Measurements from ENCODE around the gene COL5A1.

The COL5A1 gene

DNA sequence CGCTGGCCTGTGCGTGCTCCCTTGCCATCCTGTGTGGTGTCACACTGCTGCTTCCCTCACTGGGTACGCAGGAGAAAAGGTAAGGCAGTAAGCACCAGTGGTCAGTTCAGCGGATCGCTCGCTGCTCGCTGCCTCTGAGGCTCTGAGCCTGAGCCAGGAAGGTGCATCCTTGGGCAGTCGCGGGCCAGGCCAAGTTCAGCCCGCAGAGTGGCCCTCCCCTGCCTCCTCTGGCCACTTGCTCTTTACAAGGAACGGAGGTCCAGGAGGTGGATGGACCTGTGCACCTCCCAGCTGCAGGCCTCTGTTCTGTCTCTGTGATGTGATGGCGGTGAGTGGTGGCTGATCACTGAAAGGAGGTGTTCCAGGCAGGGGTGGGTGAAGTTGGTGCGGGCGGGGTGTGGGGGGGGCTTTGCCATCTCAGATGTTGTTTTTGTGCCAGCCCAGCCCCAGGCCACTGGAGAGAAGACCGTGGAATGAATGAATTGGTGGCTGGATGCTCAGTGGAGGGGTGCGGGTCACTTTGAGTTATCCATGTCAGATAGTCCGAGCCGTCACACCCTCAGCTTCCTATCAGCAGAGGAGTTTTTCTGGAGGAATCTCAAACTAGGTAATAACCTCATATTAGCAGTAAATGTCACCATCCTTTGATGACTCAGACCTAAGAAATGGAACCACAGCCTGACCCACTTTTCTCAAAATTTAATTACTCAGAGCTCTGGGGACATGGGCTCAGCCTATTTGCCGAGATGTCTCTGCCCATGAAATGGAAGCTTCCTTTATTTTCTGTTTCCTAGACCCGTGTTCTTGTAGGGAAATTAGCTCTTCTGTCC is 7.3 kb downstream of the COL5A1 start:
- Histone ChIP-seq H3K79me2 (ENCODE audit: insufficient read depth, low read length) (no peaks in the 10 kb centered on the region), H3K9me2 (ENCODE audit: low read depth, low read length) (no peaks in the 10 kb centered on the region), H3K4me2 (ENCODE audit: low read length) (no peak overlapping the region), H3K4me3 (ENCODE audit: low read depth, low read length, poor library complexity, severe bottlenecking) (no peak overlapping the region), H4K20me1 (ENCODE audit: insufficient read depth, low read length) (no peaks in the 10 kb centered on the region), H2AFZ (ENCODE audit: low read length) (no peak overlapping the region), H3K9me3 (ENCODE audit: low read length) (no peaks in the 10 kb centered on the region), H3K36me3 (ENCODE audit: insufficient read depth, low read length) (no peaks in the 10 kb centered on the region), H3K27me3 (ENCODE audit: insufficient read depth, low read length) (0 out of 2 replicates have a peak, but pooled peaks cover 4% of the 10 kb centered on the region), H3K27ac (ENCODE audit: low read depth, low read length, poor library complexity, severe bottlenecking) (no peak overlapping the region), H3F3A (ENCODE audit: insufficient read depth, low read length) (no peaks in the 10 kb centered on the region), H3K9ac (ENCODE audit: low read length) (no peak overlapping the region), H3K4me1 (ENCODE audit: insufficient read depth, low read length, severe bottlenecking) (no peaks in the 10 kb centered on the region)
- TF ChIP-seq, protein P1, sequence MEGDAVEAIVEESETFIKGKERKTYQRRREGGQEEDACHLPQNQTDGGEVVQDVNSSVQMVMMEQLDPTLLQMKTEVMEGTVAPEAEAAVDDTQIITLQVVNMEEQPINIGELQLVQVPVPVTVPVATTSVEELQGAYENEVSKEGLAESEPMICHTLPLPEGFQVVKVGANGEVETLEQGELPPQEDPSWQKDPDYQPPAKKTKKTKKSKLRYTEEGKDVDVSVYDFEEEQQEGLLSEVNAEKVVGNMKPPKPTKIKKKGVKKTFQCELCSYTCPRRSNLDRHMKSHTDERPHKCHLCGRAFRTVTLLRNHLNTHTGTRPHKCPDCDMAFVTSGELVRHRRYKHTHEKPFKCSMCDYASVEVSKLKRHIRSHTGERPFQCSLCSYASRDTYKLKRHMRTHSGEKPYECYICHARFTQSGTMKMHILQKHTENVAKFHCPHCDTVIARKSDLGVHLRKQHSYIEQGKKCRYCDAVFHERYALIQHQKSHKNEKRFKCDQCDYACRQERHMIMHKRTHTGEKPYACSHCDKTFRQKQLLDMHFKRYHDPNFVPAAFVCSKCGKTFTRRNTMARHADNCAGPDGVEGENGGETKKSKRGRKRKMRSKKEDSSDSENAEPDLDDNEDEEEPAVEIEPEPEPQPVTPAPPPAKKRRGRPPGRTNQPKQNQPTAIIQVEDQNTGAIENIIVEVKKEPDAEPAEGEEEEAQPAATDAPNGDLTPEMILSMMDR (IDR thresholded peaks at IDR 0.05; ENCODE audit: low read length), result no peak
- no peak for TF ChIP-seq EZH2 (IDR thresholded peaks at IDR 0.05; ENCODE audit: borderline replicate concordance, low read length)

DNA sequence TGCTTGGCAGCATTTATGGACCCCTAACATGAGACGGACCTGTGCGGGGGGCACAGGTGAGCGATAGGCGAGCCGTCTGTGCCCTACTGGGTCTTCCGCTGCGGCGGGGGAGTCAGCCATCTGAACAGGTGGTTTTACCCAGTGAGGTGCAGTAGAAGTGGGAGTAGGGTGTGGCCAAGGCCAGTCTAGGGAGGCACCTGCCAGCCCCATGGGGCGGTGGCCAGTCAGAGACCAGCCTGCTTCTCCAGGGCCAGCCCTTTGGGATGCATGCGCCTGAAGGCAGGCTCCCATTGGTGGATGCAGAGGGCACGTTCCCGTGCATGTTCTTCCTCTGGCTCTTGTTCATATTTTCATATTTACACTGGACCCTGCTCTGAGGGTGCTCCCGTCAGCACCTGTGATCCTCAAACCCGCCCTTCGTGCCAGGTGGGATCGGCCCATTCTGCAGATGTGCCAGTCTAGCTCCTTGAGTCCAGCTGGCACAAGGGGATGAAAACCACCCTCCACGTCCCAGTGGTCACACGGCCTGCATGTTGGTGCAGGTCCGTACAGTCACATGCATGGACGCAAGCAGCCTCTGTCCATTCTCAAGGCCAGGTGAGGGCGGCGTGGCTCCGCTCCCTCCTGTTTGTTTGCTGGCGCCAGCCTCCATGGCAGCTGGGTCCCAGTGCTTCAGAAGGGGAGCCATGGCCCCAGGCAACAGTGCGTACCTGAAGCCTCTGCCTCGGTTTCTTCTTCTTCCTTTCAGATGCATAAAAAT is 9.0 kb downstream of the COL5A1 start:
- no peaks in the 10 kb centered on the region for H4K20me1 ChIP-seq (ENCODE audit: insufficient read depth, low read length)
- H3F3A ChIP-seq (ENCODE audit: insufficient read depth, low read length), result no peaks in the 10 kb centered on the region

DNA sequence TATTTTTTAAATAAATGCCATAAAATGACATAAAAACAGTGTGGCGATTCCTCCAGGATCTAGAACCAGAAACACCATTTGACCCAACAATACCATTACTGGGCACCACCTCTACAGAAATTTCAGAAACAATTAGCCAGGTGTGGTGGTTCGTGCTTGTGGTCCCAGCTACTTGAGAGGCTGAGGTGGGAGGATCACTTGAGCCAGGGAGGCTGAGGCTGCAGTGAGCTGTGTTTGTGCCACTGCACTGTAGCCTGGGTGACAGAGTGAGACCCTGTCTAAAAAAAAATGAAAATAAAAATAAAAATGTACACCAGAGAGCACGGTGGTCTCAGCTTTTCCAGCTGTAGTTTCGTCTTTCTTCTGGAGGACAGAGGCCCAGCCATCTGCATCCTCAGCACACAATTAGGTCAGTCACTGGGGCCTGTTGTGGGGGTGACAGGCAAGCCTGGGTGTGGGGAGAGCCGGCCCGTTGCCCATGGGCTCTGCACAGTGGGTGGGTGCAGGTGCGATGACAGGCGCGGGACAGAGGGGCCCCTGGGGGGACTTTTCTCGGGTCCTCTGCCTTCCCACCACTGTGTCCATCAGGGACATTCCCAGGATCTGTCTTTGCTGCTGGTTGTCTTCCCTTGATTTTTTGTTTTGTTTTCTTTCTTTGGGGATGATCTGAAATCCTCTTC is 9.8 kb downstream of the COL5A1 start:
- Histone ChIP-seq H3K27ac (ENCODE audit: low read depth, low read length, poor library complexity, severe bottlenecking) (no peak overlapping the region), H3K9me2 (ENCODE audit: low read depth, low read length) (no peaks in the 10 kb centered on the region), H3K4me3 (ENCODE audit: low read depth, low read length, poor library complexity, severe bottlenecking) (no peak overlapping the region), H3K79me2 (ENCODE audit: insufficient read depth, low read length) (no peaks in the 10 kb centered on the region), H4K20me1 (ENCODE audit: insufficient read depth, low read length) (no peaks in the 10 kb centered on the region), H3K4me1 (ENCODE audit: insufficient read depth, low read length, severe bottlenecking) (no peaks in the 10 kb centered on the region), H3K4me2 (ENCODE audit: low read length) (no peak overlapping the region), H3K9ac (ENCODE audit: low read length) (no peak overlapping the region), H3K9me3 (ENCODE audit: low read length) (no peaks in the 10 kb centered on the region), H3K27me3 (ENCODE audit: insufficient read depth, low read length) (0 out of 2 replicates have a peak, but pooled peaks cover 4% of the 10 kb centered on the region), H3K36me3 (ENCODE audit: insufficient read depth, low read length) (no peaks in the 10 kb centered on the region), H3F3A (ENCODE audit: insufficient read depth, low read length) (no peaks in the 10 kb centered on the region), H2AFZ (ENCODE audit: low read length) (no peak overlapping the region)
- no peak for TF ChIP-seq EZH2 (IDR thresholded peaks at IDR 0.05; ENCODE audit: borderline replicate concordance, low read length)
- TF ChIP-seq, protein P1 (IDR thresholded peaks at IDR 0.05; ENCODE audit: low read length), result no peak

More for the DNA sequence above, 9.0 kb downstream of the COL5A1 start:
- H3K79me2 ChIP-seq (ENCODE audit: insufficient read depth, low read length), result no peaks in the 10 kb centered on the region
- no peaks in the 10 kb centered on the region for H3K9me2 ChIP-seq (ENCODE audit: low read depth, low read length)
- no peak overlapping the region for H3K4me2 ChIP-seq (ENCODE audit: low read length)
- no peak overlapping the region for H3K4me3 ChIP-seq (ENCODE audit: low read depth, low read length, poor library complexity, severe bottlenecking)
- no peaks in the 10 kb centered on the region for H3K9me3 ChIP-seq (ENCODE audit: low read length)
- no peak overlapping the region for H3K27ac ChIP-seq (ENCODE audit: low read depth, low read length, poor library complexity, severe bottlenecking)
- no peak overlapping the region for H3K9ac ChIP-seq (ENCODE audit: low read length)
- H2AFZ ChIP-seq (ENCODE audit: low read length), result no peak overlapping the region
- H3K27me3 ChIP-seq (ENCODE audit: insufficient read depth, low read length), result 0 out of 2 replicates have a peak, but pooled peaks cover 4% of the 10 kb centered on the region
- no peaks in the 10 kb centered on the region for H3K4me1 ChIP-seq (ENCODE audit: insufficient read depth, low read length, severe bottlenecking)
- no peak for TF ChIP-seq EZH2 (IDR thresholded peaks at IDR 0.05; ENCODE audit: borderline replicate concordance, low read length)
- TF ChIP-seq, protein P1 (IDR thresholded peaks at IDR 0.05; ENCODE audit: low read length), result no peak
- no peaks in the 10 kb centered on the region for H3K36me3 ChIP-seq (ENCODE audit: insufficient read depth, low read length)

Measured in OCI-LY1 (cell line).